Activated CD4-positive, alpha-beta T cell treated with anti-CD3 and anti-CD28 coated beads, Interleukin-2, amount 10 ng/mL, durations not matched to agents 7 days and 5 days (primary cell): ENCODE measurements around the gene CADM3. TPM values are rescaled to one million over a fixed set of nuclear protein-coding genes. Genes with fewer than 3 reads are reported as not detected.

Experiments
- CTCF ChIA-PET: fragments of 350-600 bp; sonication (Branson Sonifier 250); formaldehyde crosslinking; loops from one replicate; lab custom pipeline; 2021; ENCODE audit warnings: antibody characterized with exemption; lab: Charles Lee
- POLR2A ChIA-PET: fragments of 350-600 bp; sonication (Branson Sonifier 250); formaldehyde crosslinking; loops from one replicate; lab custom pipeline; 2021; ENCODE audit warnings: antibody characterized with exemption; lab: Charles Lee
- DNase-seq: peaks from one replicate; pipeline ENCODE4 v3.0.0-alpha.2; 2020
- H3K27ac Mint-ChIP-seq: one replicate; pipeline ENCODE4 v1.8.0; 2021; ENCODE audit warnings: mild to moderate bottlenecking, moderate library complexity, mixed read lengths
- H3K27me3 Mint-ChIP-seq: one replicate; pipeline ENCODE4 v1.8.0; 2021; ENCODE audit warnings: mixed read lengths
- H3K36me3 Mint-ChIP-seq: one replicate; pipeline ENCODE4 v1.8.0; 2021; ENCODE audit warnings: low read depth, mixed read lengths
- H3K4me1 Mint-ChIP-seq: one replicate; pipeline ENCODE4 v1.8.0; 2021; ENCODE audit warnings: mixed read lengths
- H3K4me3 Mint-ChIP-seq: one replicate; pipeline ENCODE4 v1.8.0; 2021; ENCODE audit warnings: mild to moderate bottlenecking, moderate library complexity, mixed read lengths
- H3K9me3 Mint-ChIP-seq: one replicate; pipeline ENCODE4 v1.8.0; 2021; ENCODE audit warnings: mixed read lengths
- total RNA-seq, 2 experiments: library from RNA; stranded (reverse); gene quantifications; one replicate each; pipeline ENCODE4 v1.2.3, GENCODE V29; 2021

CADM3 gene
- total RNA-seq, 2 experiments from 2014 or later = not detected

DNA sequence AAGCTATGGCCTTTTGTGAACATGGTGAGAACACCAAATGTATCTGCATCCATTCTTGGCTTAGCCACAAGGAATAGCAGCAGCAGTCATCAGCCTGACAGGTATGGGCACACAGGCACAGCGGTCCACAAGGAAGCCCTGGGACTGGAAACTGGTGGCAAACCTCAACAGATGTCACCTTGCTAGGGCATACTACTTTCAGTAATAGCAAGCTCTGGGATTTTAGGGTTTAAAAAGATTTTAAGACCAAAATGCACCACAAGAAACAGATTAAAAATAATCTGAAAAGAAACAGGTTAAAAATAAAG is 9.7 kb upstream of the CADM3 start:
- DNase-seq = no peak
- ChIA-PET POLR2A (no interaction called here), CTCF (no interaction called here)
- Mint-ChIP-seq H3K27me3 (peaks cover 51% of the 10 kb centered on the region), H3K27ac (no peak overlapping the region), H3K36me3 (no peaks in the 10 kb centered on the region), H3K4me1 (peaks cover 4% of the 10 kb centered on the region), H3K9me3 (no peaks in the 10 kb centered on the region), H3K4me3 (no peak overlapping the region)

DNA sequence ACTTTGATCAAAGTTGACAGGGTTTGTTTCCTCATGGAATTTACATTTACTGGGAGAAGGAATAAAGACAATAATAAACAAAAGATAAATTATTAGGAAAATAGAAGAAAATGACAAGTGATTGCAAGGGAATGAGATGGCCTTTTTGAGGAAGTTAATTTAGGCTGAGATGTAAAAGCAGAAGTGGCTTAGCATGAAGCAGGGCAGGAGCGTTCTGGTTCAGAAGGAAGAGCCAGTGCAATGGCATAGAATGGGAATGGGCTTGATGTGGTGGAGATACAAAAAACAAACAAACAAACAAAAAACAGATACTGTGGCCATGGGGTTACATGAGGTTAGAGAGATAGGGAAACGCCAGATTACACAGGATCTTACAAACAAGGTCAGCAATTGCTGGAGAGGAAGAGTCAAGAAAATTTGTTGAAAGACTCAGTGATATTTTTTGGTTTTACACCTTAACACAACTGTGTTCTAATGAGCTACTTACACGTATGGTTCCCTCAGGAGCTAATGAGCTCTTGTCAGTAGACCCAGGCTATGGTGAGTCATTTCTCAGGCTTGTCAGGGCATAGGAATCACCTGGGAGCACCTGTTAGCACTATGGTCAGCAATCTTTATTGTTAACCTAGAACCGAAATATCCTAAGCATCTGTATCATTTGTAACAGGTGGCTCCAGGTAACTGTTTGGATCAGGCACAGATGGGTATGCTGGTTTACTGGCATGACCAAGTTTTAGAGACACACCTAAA is 8.7 kb upstream of the CADM3 start:
- POLR2A ChIA-PET = no interaction called here
- CTCF ChIA-PET = interaction anchor here (0.6 kb wide), 1 partner anchor 1053 kb away, joined by 4 read pairs; no protein-coding TSS in a partner anchor
- H3K9me3 Mint-ChIP-seq = no peaks in the 10 kb centered on the region
- no peak overlapping the region for H3K27ac Mint-ChIP-seq
- H3K4me3 Mint-ChIP-seq = no peak overlapping the region
- no peaks in the 10 kb centered on the region for H3K36me3 Mint-ChIP-seq
- no peak for DNase-seq
- peaks cover 48% of the 10 kb centered on the region for H3K27me3 Mint-ChIP-seq
- H3K4me1 Mint-ChIP-seq = peaks cover 4% of the 10 kb centered on the region

DNA sequence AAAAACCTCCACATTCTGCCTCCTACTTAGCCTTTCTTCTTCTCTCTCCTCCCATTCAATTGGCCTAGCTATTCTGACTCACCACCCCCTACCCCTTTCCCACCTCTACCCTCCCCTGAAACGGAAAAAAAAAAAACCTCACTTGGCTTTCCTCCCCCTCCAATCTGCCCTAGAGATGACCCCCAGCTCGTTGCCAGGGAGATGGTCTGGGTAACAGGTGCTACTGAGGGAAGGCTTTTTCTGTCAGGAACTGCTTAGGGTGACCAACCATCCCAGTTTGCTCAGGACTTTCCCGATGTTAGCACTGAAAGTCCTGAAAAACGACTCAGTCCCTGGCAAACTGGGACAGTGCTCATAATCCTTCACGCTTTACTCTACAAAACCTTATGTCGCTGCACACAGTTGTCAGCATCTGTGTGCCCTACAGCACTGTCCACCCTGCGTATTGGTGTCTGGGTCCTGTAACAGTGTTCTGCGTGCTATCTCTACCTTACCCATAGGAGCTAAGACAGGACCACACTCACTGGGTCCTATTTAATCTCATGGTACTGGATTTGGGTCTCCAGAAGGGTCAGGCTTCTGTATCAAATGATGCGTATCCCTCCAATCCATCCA is 7.7 kb upstream of the CADM3 start:
- no peak for DNase-seq
- ChIA-PET CTCF (no interaction called here), POLR2A (no interaction called here)
- Mint-ChIP-seq H3K36me3 (no peaks in the 10 kb centered on the region), H3K27ac (no peak overlapping the region), H3K27me3 (peaks cover 56% of the 10 kb centered on the region), H3K4me3 (no peak overlapping the region), H3K9me3 (no peaks in the 10 kb centered on the region), H3K4me1 (peaks cover 4% of the 10 kb centered on the region)

DNA sequence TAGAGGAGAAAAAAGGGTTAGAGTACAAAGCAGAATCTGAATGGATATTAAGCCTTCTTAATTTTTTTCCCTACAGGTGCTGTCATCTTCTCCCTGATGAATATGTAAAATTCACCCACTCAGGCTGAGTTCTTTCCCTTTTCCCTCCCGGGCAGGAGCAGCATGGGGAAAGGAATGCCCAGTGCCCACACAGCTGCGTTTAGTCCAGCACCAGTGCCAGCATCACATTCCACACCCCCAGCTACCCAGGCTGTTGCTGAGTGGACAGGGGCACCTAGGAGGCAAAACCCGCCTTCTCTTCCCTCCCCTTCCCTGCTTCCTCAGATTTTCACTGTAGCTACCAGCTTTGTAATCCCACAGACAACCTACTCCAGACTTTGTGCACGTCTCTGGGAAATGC is 3.4 kb upstream of the CADM3 start:
- H3K36me3 Mint-ChIP-seq = no peaks in the 10 kb centered on the region
- no peaks in the 10 kb centered on the region for H3K9me3 Mint-ChIP-seq
- H3K27ac Mint-ChIP-seq = no peak overlapping the region
- ChIA-PET POLR2A (no interaction called here), CTCF (no interaction called here)
- H3K4me3 Mint-ChIP-seq = no peak overlapping the region
- peaks cover 67% of the 10 kb centered on the region for H3K27me3 Mint-ChIP-seq
- no peak for DNase-seq
- H3K4me1 Mint-ChIP-seq = peaks cover 3% of the 10 kb centered on the region

DNA sequence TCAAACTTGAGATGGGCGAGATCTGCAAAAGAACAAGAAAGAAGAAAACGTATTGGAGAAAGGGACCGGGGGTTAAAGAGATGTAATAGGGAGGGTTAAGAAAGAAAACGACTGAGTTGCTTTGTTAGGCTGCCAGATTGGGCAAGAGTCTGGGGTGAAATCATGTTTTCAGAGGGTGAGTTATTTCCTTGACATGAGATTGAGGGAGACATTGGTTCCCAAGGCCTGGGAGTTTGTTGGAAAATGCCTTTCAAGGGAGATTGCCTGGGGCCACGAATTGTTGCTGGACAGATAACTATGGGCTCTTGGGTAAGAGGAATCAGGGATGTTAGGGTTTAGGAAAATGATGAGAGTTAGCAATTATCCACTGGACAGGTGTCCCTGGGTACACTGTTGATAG is 776 bp upstream of the CADM3 start:
- Mint-ChIP-seq H3K27ac (no peak overlapping the region), H3K27me3 (peaks cover 72% of the 10 kb centered on the region), H3K9me3 (no peaks in the 10 kb centered on the region), H3K36me3 (no peaks in the 10 kb centered on the region), H3K4me3 (no peak overlapping the region), H3K4me1 (peaks cover 3% of the 10 kb centered on the region)
- ChIA-PET POLR2A (no interaction called here), CTCF (no interaction called here)
- no peak for DNase-seq

DNA sequence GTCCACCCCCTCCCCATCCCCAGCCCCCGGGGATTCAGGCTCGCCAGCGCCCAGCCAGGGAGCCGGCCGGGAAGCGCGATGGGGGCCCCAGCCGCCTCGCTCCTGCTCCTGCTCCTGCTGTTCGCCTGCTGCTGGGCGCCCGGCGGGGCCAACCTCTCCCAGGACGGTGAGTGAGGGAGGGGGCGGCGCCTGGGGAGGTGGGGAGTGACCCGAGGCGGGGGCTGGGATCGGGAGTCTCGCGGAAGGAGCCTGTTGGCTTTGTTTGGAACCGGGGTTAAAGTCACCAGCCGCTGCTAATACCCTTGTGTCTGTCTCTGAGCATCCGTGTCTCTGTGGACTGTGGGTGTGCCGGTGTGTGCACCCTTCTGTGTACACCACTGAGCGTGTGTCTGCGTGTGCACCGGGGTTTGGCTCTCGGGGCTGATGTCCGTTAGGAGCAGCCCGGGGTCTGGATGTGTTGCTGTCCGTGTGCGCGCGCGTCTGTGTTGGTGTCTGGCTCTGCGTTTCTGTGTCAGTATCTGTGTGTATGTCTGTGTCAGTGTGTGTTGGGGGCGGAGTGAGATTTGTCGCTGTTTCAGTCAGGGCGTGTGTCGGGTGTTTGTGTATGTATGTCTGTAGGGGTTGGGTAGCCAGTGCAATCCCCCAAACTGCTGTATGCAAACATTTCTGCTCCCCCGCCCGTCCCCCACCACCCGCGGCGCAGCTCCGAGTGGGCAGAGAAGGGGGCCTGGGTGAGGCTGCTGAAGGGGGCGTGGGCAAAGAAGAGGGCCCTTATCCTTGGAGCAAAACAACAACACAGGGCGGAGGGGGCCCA is 480 bp downstream of the CADM3 start:
- H3K27ac Mint-ChIP-seq = peak overlapping the region; percentile 6
- H3K36me3 Mint-ChIP-seq = no peaks in the 10 kb centered on the region
- no peaks in the 10 kb centered on the region for H3K9me3 Mint-ChIP-seq
- CTCF ChIA-PET = no interaction called here
- peaks cover 3% of the 10 kb centered on the region for H3K4me1 Mint-ChIP-seq
- POLR2A ChIA-PET = no interaction called here
- no peak overlapping the region for H3K4me3 Mint-ChIP-seq
- peaks cover 64% of the 10 kb centered on the region for H3K27me3 Mint-ChIP-seq
- DNase-seq = no peak

DNA sequence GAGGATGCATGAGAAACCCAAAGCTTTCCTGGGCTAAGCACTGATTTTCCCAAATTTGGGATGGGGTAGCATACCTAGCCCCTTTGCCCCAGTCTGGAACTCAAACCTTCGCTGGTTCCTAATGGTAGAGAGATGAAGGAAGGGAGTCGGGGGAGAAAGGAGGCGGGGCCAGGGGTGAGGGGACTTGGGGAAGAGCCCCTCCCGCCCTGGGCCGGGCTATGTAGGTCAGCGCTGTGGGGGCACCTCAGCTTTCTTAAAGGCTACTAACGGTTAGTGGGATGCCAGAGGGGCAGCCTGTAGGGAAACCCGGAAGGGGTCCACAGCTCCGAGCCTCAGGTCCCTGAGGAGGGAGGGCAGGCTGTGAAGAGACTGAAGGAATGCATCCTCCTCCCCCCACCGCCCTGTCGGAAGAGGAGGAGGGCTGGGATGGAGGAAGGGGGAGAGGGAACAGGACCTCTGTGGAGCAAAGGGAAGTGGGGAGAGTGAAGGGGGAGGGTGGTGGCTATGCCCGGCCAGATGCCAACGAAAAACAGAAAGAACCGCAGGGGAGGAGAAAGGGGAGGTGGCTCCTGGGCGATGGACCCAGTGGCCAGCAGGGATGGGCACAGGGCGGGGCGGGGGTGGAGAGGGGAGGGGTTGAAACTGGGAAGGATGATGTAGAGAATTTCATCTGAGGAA is 1.3 kb downstream of the CADM3 start:
- Mint-ChIP-seq H3K4me1 (peaks cover 3% of the 10 kb centered on the region), H3K9me3 (no peaks in the 10 kb centered on the region), H3K27ac (no peak overlapping the region), H3K27me3 (peaks cover 62% of the 10 kb centered on the region), H3K4me3 (no peak overlapping the region), H3K36me3 (no peaks in the 10 kb centered on the region)
- ChIA-PET CTCF (no interaction called here), POLR2A (no interaction called here)
- DNase-seq = no peak

DNA sequence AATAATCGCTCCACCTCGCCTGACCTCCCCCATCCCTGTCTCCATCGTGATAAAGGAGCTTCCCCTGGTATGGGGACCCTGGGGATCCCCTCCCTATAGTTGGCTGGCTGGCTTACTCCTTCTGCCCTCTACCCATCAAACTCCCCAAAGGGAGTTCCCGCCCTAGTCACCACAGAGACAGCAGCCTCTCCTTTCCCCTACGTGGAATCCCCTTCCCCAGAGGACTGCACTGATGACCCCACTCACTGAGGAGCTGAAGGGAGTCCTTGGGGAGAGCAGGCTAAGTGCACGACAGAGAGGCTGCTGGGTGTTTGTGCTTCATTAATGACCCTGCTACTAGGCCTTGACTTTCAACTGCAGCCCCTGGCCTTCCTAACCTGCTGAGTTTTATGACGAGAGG is 1.9 kb downstream of the CADM3 start:
- H3K4me1 Mint-ChIP-seq = peaks cover 3% of the 10 kb centered on the region
- no peak overlapping the region for H3K27ac Mint-ChIP-seq
- H3K36me3 Mint-ChIP-seq = no peaks in the 10 kb centered on the region
- CTCF ChIA-PET = no interaction called here
- no peaks in the 10 kb centered on the region for H3K9me3 Mint-ChIP-seq
- no peak for DNase-seq
- POLR2A ChIA-PET = no interaction called here
- H3K27me3 Mint-ChIP-seq = peaks cover 57% of the 10 kb centered on the region
- H3K4me3 Mint-ChIP-seq = no peak overlapping the region

DNA sequence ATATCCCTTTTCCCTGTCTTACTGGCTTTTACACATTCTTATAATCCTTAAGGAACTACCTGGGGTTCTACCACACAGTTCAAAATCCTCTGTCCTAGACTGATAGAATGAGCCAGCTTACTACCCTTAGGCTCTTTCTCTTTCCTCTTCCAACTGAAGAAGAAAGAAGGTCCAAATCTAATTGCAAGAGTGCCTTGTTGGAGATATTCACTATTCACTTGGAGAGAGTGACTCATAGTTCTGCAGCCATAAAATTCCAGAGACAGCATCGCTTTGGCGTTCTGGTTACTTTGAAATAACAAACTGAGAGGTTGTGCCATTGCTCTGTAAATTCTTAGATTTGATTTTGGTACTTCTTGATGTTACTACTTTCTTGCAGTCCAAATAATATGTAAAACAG is 4.2 kb downstream of the CADM3 start:
- Mint-ChIP-seq H3K27me3 (peaks cover 44% of the 10 kb centered on the region), H3K9me3 (no peaks in the 10 kb centered on the region), H3K36me3 (no peaks in the 10 kb centered on the region), H3K4me3 (no peak overlapping the region), H3K27ac (no peak overlapping the region), H3K4me1 (peaks cover 3% of the 10 kb centered on the region)
- POLR2A ChIA-PET = no interaction called here
- no peak for DNase-seq
- CTCF ChIA-PET = no interaction called here

DNA sequence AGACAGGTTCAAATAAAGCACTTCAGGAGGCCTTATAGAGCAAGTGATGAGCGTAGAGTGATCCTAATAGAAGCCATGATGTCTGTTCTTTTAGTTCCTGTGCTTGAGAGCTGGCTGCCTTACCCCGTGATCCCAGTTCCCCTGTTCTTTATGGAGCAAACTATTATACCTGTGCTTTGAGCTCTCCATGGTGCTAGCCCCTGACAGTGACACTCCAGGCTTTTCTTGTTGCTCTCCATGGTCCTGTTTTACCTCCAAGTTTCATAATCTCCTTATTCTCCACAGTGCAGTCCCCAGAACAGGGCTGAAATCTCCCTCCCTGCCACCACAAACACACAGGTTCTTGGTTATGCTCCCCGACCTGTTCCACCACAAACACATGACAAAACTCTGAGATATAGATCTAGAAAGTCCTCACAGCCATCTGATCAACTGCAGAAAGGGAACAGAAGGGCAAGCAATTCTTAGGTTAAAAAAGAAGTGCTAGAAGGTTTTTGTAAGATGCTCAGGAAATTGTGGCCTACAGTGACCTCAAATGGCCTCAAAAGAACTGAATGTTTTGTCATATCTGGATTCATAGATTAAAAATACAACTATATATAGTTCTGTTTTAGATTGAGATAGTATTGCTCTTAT is 6.0 kb downstream of the CADM3 start:
- CTCF ChIA-PET = no interaction called here
- peak; percentile 64 for DNase-seq
- Mint-ChIP-seq H3K27ac (no peak overlapping the region), H3K4me1 (no peaks in the 10 kb centered on the region), H3K36me3 (no peaks in the 10 kb centered on the region), H3K9me3 (no peaks in the 10 kb centered on the region), H3K27me3 (peaks cover 46% of the 10 kb centered on the region), H3K4me3 (no peak overlapping the region)
- POLR2A ChIA-PET = no interaction called here

DNA sequence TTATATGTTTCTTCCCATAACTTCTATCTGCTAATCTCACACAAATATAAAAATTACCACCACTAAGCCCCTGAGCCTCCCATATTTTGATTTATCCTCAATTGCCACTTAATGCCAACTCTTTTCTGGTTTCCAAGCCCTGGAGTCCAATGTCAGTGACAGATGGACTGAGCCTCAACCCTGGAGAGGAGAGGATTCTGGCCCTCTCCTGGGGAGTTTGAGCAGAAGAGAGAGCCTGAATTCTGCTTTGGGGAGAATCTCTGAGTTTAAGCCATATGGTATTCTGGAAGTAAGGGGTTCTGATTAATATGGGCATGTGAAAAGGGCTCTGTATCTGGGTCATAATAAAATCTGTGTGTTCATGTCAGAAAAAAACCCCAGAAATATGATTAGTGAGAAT is 8.5 kb downstream of the CADM3 start:
- Mint-ChIP-seq H3K27ac (no peak overlapping the region), H3K9me3 (no peaks in the 10 kb centered on the region), H3K4me3 (no peak overlapping the region), H3K27me3 (peaks cover 39% of the 10 kb centered on the region), H3K36me3 (no peaks in the 10 kb centered on the region), H3K4me1 (no peaks in the 10 kb centered on the region)
- DNase-seq = no peak
- ChIA-PET POLR2A (no interaction called here), CTCF (no interaction called here)

DNA sequence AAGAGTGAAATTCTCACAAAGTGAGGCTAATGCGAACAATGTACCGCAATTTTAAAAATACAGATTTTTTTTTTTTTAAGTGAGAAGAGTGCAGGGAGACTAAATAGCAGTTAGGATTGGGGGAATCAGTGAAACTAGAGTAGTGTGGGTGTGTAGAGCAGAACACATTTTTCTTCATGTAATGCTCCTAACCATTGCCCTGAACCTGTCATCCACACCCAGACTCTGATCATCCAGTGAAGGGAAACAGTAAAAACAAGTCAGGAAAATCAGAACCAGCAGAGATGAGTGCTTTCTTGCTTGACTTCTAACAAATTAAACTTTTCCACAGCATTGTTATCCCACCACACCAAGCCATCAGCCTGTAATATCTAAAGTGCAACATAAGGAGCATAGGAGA is 9.1 kb downstream of the CADM3 start:
- DNase-seq = no peak
- Mint-ChIP-seq H3K27ac (no peak overlapping the region), H3K27me3 (peaks cover 42% of the 10 kb centered on the region), H3K4me1 (no peaks in the 10 kb centered on the region), H3K36me3 (no peaks in the 10 kb centered on the region), H3K4me3 (no peak overlapping the region), H3K9me3 (no peaks in the 10 kb centered on the region)
- POLR2A ChIA-PET = no interaction called here
- CTCF ChIA-PET = no interaction called here
